GM20000 (cell line): Measurements from ENCODE around the gene BAIAP2.

Experiments used
- DNase-seq: peaks from one replicate; pipeline ENCODE4 v3.0.0; 2012; ENCODE audit warnings: low spot score
- TF ChIP-seq, protein P1 (sequence below): IDR thresholded peaks from 2 replicates; pipeline ENCODE4 v1.5.1; 2012; ENCODE audit warnings: mild to moderate bottlenecking, control low read depth; ENCODE audit errors: extremely low read depth, missing control alignments

BAIAP2 gene

DNA sequence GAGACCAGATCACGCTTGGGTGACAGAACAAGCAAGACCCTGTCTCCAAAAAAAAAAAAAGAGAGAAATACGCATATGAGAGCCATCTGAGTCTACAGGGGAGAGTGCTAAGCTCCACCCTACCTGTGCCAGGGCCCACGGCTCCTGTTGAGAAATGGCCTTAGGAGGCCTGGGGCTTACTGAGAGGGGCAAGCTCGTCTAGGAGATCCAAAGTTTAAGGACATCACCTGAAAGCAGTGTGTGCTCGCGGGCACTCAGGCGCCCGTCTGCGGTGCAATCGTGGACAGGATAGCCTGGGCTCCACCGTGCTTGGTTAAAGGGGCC lies 14.5 kb upstream of the BAIAP2 start:
- TF ChIP-seq, protein P1, sequence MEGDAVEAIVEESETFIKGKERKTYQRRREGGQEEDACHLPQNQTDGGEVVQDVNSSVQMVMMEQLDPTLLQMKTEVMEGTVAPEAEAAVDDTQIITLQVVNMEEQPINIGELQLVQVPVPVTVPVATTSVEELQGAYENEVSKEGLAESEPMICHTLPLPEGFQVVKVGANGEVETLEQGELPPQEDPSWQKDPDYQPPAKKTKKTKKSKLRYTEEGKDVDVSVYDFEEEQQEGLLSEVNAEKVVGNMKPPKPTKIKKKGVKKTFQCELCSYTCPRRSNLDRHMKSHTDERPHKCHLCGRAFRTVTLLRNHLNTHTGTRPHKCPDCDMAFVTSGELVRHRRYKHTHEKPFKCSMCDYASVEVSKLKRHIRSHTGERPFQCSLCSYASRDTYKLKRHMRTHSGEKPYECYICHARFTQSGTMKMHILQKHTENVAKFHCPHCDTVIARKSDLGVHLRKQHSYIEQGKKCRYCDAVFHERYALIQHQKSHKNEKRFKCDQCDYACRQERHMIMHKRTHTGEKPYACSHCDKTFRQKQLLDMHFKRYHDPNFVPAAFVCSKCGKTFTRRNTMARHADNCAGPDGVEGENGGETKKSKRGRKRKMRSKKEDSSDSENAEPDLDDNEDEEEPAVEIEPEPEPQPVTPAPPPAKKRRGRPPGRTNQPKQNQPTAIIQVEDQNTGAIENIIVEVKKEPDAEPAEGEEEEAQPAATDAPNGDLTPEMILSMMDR = no peak
- no peak for DNase-seq

DNA sequence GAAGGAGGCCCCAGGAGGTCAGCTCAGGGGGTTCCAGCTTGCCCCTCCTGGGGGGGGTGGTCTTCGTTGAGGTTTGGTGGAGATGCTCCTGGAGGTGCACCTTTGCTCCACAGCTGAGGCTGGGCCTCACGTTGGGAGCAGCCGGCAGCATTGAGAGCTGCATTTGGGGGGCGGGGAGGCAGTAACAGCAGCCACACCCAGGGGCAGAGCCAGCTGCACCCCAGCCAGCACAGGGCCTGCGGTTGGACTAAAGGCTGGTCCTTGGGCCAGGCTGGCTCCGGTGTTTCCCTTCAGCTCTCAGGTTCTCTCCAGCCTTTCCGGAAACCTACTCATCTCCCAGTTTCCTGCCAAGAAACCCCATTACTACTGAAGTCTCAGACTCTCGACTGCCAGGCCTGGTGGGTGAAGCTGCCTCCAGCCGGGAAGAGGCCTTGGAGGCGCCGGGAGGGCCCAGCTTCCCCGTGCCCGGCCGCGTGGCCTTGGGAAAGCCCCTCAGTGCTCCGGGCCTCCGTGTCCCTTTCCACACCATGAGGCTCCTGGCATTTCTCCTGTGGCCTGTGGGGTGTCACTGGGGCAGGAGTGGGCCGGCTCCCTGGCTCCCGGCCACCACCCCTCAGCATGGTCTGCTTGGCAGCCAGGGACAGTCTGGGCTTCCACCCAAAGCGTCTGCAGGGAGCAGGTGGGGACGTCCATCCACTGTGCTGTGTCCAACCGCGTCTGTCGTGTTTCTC lies 14.0 kb upstream of the BAIAP2 start:
- TF ChIP-seq, protein P1 = no peak
- DNase-seq = no peak

DNA sequence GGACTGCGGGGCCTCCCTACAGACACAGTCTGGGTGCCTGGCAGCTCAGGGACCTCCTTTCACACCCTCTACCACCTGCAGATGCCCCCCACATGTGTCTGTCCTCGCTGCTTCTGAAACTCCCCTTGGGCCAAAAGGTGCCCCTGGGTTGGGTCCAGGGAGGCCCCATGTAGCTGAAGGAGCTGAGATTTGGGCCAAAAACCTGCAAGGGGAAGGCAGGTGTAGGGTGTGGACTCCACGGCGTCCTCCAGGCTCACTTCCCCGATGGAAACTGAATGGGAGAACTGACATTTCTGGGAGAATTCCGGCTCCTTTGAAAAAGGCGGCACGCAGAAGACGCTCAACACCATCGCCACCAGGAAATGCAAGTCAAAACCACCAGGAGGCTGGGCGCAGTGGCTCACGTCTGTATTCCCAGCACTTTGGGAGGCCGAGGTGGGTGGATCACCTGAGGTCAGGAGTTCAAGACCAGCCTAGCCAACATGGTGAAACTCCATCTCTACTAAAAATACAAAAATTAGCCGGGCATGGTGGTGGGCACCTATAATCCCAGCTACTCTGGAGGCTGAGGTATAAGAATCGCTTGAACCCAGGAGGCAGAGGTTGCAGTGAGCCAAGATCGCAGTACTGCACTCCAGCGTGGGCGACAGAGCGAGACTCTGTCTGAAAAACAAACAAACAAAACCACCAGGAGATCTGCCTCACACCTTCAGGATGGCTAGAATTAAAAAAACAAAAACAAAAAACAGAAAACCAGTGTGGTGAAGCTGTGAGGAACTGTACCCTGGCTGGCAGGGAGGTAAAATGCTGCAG lies 13.2 kb upstream of the BAIAP2 start:
- TF ChIP-seq, protein P1 = no peak
- DNase-seq = no peak

DNA sequence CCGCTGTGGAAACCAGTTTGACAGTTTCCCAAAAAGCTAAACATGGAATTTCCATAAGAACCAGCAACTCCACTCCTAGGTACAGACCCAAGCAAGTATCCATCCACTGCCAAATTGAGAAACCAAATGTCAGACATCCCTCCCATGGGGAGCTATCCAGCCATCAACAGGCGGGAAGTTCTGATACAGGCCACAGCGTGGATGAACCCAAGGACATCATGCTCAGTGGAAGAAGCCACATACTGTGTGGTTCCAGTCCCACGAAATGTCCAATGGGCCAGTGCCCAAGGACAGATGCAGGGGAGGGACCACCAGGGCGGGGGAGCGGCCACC lies 12.6 kb upstream of the BAIAP2 start:
- DNase-seq = no peak
- TF ChIP-seq, protein P1 = no peak

DNA sequence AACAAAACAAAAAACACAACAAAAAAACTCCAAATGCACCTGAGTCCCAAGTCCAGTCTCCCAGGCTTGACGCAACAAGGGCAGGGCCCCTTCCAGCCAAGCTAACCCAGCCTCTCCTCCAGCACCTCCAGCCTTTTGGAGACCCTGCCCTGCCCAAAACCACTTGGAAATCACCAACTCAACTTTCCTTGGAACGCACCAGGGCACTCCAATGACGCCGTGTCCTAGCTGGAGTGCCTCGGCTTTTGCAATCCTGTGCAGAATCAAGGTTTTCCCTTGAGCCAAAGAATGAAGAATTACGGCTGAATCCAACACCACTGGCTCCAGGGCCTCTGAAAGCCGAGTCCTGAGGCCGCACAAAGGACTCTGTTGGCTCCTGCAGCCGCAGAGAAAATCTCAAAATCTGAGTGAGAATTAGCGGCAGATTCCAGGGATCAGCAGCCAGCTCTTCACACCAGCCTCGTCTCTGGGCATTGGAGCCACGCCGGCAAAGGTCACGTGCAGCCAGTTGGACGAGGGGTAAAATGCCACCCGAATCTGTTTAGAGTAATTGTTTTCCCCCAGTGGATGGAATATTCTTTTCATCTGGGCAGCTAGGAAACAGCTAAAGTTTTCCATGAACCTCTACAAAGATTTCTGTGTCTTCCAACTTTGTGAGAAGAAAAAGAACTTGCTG lies 9.7 kb upstream of the BAIAP2 start:
- no peak for DNase-seq
- TF ChIP-seq, protein P1 = no peak

DNA sequence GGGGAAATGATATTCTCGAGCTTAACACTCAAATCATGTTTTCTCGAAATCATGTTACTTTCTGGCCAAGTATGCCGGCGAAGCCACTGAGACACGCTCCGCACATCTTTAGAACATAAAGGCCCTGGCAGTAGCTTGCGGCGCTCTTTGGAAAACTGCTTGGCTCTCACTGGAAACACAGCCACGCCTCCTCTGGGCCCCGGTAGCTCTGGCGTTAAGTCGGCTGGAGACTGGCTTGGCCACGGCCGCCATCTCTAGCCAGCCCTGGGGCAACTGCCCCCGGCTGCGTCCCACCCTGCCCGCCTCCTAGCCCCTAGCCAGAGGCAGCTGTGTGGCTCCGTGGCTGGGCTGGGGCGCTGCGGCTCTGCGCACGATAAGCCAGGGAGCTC lies 9.2 kb upstream of the BAIAP2 start:
- no peak for DNase-seq
- TF ChIP-seq, protein P1 = no peak

DNA sequence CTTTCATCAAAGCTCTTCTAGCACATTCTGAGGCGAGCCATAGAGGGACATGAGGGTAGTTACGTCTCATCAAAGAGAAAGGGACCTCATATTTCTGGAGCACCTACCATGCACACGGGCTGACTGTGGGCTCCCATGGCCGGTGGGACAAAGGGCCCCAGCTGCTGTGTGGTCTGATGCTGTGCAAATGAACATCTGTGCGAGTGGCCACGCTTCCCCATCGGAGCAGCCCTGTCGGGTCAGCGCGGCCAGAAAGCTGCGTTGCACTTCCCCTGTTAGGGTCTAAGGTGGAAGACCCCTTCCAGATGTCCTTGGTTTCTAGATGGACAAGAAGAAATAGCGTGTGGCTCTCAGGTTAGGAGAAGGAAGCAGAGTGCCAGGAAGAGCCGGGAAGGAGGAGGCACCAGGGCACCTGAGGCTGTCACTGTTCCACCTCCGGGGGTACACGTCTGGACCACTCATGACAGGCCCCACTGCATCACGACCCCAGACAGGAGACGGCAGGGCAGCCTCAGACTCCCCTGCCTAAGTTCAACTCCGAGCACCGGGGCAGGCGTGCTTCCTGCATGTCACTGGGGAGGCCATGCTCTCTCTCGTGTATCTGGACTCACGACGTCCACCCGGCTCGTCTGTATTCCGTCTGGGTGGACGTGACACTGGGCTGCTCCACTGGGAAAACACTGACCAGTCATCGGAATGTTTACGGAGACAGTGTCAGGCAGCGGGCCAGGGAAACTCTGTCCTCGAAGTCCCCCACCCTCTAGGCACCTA lies 8.5 kb upstream of the BAIAP2 start:
- TF ChIP-seq, protein P1 = no peak
- no peak for DNase-seq
